Endothelial cell of umbilical vein (primary cell): ENCODE measurements around the gene ZMIZ1. TPM values are rescaled to one million over a fixed set of nuclear protein-coding genes. Genes with fewer than 3 reads are reported as not detected.

Source experiments
- BruUV-seq: library from RNA; stranded (reverse); fragments of 400-500 nt; replicated peaks from 2 replicates; lab custom pipeline; 2021; lab: Mats Ljungman, UMichigan
- CTCF ChIA-PET: fragments of 300-600, 350-600 bp; sonication (Branson Sonifier 250); formaldehyde crosslinking; loops from one replicate; lab custom pipeline; 2021; ENCODE audit warnings: antibody characterized with exemption, inconsistent platforms; lab: Charles Lee
- POLR2A ChIA-PET: fragments of 300-600, 350-600 bp; sonication (Branson Sonifier 250); formaldehyde crosslinking; loops from one replicate; lab custom pipeline; 2021; ENCODE audit warnings: antibody characterized with exemption, inconsistent platforms; lab: Charles Lee
- DNase-seq: peaks from one replicate; pipeline ENCODE4 v3.0.0-alpha.2; 2011; ENCODE audit warnings: low read depth, low spot score
- FAIRE-seq: peaks from 2 replicates; lab custom pipeline; 2011; peaks lifted over from hg19 to GRCh38; lab: Jason Lieb, UNC
- H2AFZ ChIP-seq: 2 replicates; pipeline ENCODE4 v1.6.0; 2012; ENCODE audit warnings: low read depth, low read length, control low read depth, inconsistent platforms
- H3K27ac ChIP-seq: 2 replicates; pipeline ENCODE4 v1.5.1; 2011; ENCODE audit warnings: low read depth, mild to moderate bottlenecking, control low read depth, low read length, moderate library complexity; ENCODE audit not compliant: insufficient read depth
- H3K27me3 ChIP-seq, 2 experiments: 2 replicates each; pipeline versions ENCODE4 v1.6.0 to v1.6.1; 2011; ENCODE audit warnings: low read length in 2 of 2, mixed read lengths in 1 of 2; ENCODE audit not compliant: control insufficient read depth in 2 of 2, insufficient read depth in 2 of 2
- H3K36me3 ChIP-seq, 2 experiments: 2 replicates in 1 of 2; 3 replicates in 1 of 2; pipeline ENCODE4 v1.5.1; 2011; ENCODE audit warnings: low read length in 2 of 2, mild to moderate bottlenecking in 1 of 2, moderate library complexity in 1 of 2; ENCODE audit not compliant: control insufficient read depth in 2 of 2, insufficient read depth in 2 of 2; ENCODE audit errors: extremely low read depth in 1 of 2
- H3K4me1 ChIP-seq: 3 replicates; pipeline ENCODE4 v1.5.1; 2011; ENCODE audit warnings: mild to moderate bottlenecking, low read length; ENCODE audit not compliant: control insufficient read depth, insufficient read depth; ENCODE audit errors: extremely low read depth
- H3K4me2 ChIP-seq: 2 replicates; pipeline ENCODE4 v1.6.1; 2011; ENCODE audit warnings: low read length, control low read depth, mixed read lengths; ENCODE audit not compliant: insufficient read depth
- H3K4me3 ChIP-seq, 3 experiments: fragments of 200-600 bp in 1 of 3; sonication (generic), shearing (Covaris generic) in 1 of 3; replicated peaks in 1 of 3; 2 replicates each; pipeline ENCODE4 v1.5.1; 2011 to 2016; ENCODE audit warnings: control low read depth in 3 of 3, low read length in 3 of 3, mild to moderate bottlenecking in 2 of 3, inconsistent platforms in 1 of 3, low read depth in 1 of 3, moderate library complexity in 1 of 3; ENCODE audit not compliant: insufficient read depth in 1 of 3
- H3K79me2 ChIP-seq: 2 replicates; pipeline ENCODE4 v1.6.0; 2012; ENCODE audit warnings: low read length, inconsistent platforms; ENCODE audit not compliant: control insufficient read depth, insufficient read depth
- H3K9ac ChIP-seq: replicated peaks from 2 replicates; pipeline ENCODE3; 2011; ENCODE audit warnings: low read length, control low read depth; ENCODE audit not compliant: insufficient read depth; ENCODE audit errors: extremely low read depth
- H3K9me1 ChIP-seq: replicated peaks from 3 replicates; pipeline ENCODE4 v1.6.0; 2011; ENCODE audit warnings: mild to moderate bottlenecking, low read length; ENCODE audit not compliant: control insufficient read depth, insufficient read depth; ENCODE audit errors: extremely low read depth
- H3K9me3 ChIP-seq: replicated peaks from 2 replicates; pipeline ENCODE4 v1.5.1; 2012; ENCODE audit warnings: low read length, inconsistent platforms; ENCODE audit not compliant: control insufficient read depth, insufficient read depth
- H4K20me1 ChIP-seq: replicated peaks from 2 replicates; pipeline ENCODE3; 2011; ENCODE audit warnings: mild to moderate bottlenecking, low read length; ENCODE audit not compliant: control insufficient read depth, insufficient read depth; ENCODE audit errors: extremely low read depth
- CTCF ChIP-seq, 2 donors: IDR thresholded peaks; 1 replicate in 1 of 2; 2 replicates in 1 of 2; pipeline ENCODE4 v1.5.1; 2011; ENCODE audit warnings: low read length in 2 of 2, mild to moderate bottlenecking in 2 of 2, moderate library complexity in 2 of 2, control low read depth in 1 of 2, inconsistent platforms in 1 of 2, low read depth in 1 of 2; ENCODE audit not compliant: insufficient read depth in 1 of 2; ENCODE audit errors: extremely low read depth in 1 of 2
- EZH2 ChIP-seq: IDR thresholded peaks from 2 replicates; pipeline ENCODE4 v1.6.1; 2012; ENCODE audit warnings: borderline replicate concordance, low read depth, mild to moderate bottlenecking, moderate library complexity, low read length, inconsistent platforms; ENCODE audit not compliant: severe bottlenecking
- FOS ChIP-seq: IDR thresholded peaks from 2 replicates; pipeline ENCODE4 v1.6.1; 2011; ENCODE audit warnings: mild to moderate bottlenecking, low read length, moderate library complexity, borderline replicate concordance; ENCODE audit not compliant: insufficient read depth
- GATA2 ChIP-seq: IDR thresholded peaks from 2 replicates; pipeline ENCODE4 v1.7.0; 2011; ENCODE audit warnings: low read depth, mild to moderate bottlenecking, moderate library complexity, mixed read lengths, low read length; ENCODE audit not compliant: insufficient read length, insufficient read depth
- JUN ChIP-seq: IDR thresholded peaks from 2 replicates; pipeline ENCODE4 v1.6.1; 2011; ENCODE audit warnings: borderline replicate concordance, low read depth; ENCODE audit not compliant: insufficient read length, insufficient read depth
- MAX ChIP-seq: IDR thresholded peaks from 2 replicates; pipeline ENCODE4 v1.6.1; 2011; ENCODE audit not compliant: insufficient read depth, insufficient read length
- MYC ChIP-seq: IDR thresholded peaks from one replicate; pipeline ENCODE4 v1.6.1; 2011; ENCODE audit warnings: mild to moderate bottlenecking, low read depth, low read length
- POLR2A ChIP-seq: IDR thresholded peaks from 2 replicates; pipeline ENCODE4 v1.6.1; 2012; ENCODE audit warnings: low read depth, mild to moderate bottlenecking, control low read depth, low read length
- POLR2AphosphoS5 ChIP-seq: IDR thresholded peaks from 2 replicates; pipeline ENCODE4 v1.6.1; 2012; ENCODE audit warnings: low read depth, mild to moderate bottlenecking, control low read depth, low read length, moderate library complexity; ENCODE audit not compliant: insufficient read depth
- dilution Hi-C: fragments of 300-500 bp; cut with MboI; formaldehyde crosslinking; loops from one replicate; pipeline ENCODE4 v1.15.0; 2019; ENCODE audit warnings: low sequenced_read_pairs; ENCODE audit not compliant: extremely low pct_ligation_motif_present
- intact Hi-C: fragments of 100-400 bp; cut with micrococcal nuclease; formaldehyde crosslinking; loops from one replicate; pipeline ENCODE4 v1.10.0; 2022
- polyA plus RNA-seq, 4 experiments: library from polyadenylated mRNA; depleted of rRNA in 3 of 4; stranded (reverse) in 3 of 4; unstranded in 1 of 4; fragments of >200 nt; gene quantifications; 2 replicates each; pipeline versions ENCODE4 v1.2.1 to v1.2.3, GENCODE V29; 2011 to 2012; ENCODE audit warnings: missing spikeins in 1 of 4
- total RNA-seq: library from RNA; stranded (reverse); gene quantifications from 2 replicates; pipeline ENCODE4 v1.2.3, GENCODE V29; 2021

The ZMIZ1 gene
- total and polyA plus RNA-seq, 2 donors (not counting 3 experiments of a cell fraction or from before 2014, with no cell fraction given), result 12.5 to 46.7 TPM

GRCh38 chr10:79336276-79336675, 267.5 kb downstream of the ZMIZ1 start:
- Histone ChIP-seq H3K4me3 (no peak overlapping the region), H4K20me1 (no peaks in the 10 kb centered on the region), H3K79me2 (no peaks in the 10 kb centered on the region), H3K4me2 (no peak overlapping the region), H3K9ac (no peak overlapping the region), H3K27ac (no peak overlapping the region), H3K9me3 (no peaks in the 10 kb centered on the region), H2AFZ (no peak overlapping the region), H3K27me3 (no peaks in the 10 kb centered on the region), H3K36me3 (no peaks in the 10 kb centered on the region), H3K9me1 (no peaks in the 10 kb centered on the region), H3K4me1 (no peaks in the 10 kb centered on the region)
- BruUV-seq, result no TSS peak
- FAIRE-seq, result no peak
- dilution Hi-C loops (no loop called here), intact Hi-C loops (no loop called here)
- CTCF ChIA-PET, result interaction anchor here (1.2 kb wide), 1 partner anchor 22 kb away, joined by 4 read pairs; no protein-coding TSS in a partner anchor
- TF ChIP-seq POLR2A (no peak), JUN (no peak), MYC (no peak), MAX (no peak), CTCF (IDR thresholded peaks at IDR 0.05; ENCODE audit: extremely low read depth in 1 of 2, insufficient read depth in 1 of 2, low read depth in 1 of 2, low read length in 2 of 2) (no peak), EZH2 (no peak), POLR2AphosphoS5 (no peak), FOS (no peak), GATA2 (no peak)
- POLR2A ChIA-PET, result no interaction called here
- no peak for DNase-seq
